ENCODE data around the gene MYO1E. TPM values are rescaled to one million over a fixed set of nuclear protein-coding genes. Genes with fewer than 3 reads are reported as not detected.

MYO1E gene
- total RNA-seq, 1 experiment from 2014 or later = 83.6 TPM

GRCh38 chr15:59410391-59410896 lies 37.8 kb upstream of the MYO1E start:
- no peak overlapping the region for H3K27ac Mint-ChIP-seq
- no peak overlapping the region for H3K4me3 Mint-ChIP-seq
- H3K9me3 Mint-ChIP-seq = no peaks in the 10 kb centered on the region
- POLR2A ChIA-PET = no interaction called here
- H3K4me1 Mint-ChIP-seq = peaks cover 8% of the 10 kb centered on the region
- CTCF ChIA-PET = interaction anchor here (0.9 to 1.7 kb wide), 4 partner anchors 10 to 304 kb away, joined by 3 to 7 read pairs (median 5); no protein-coding TSS in a partner anchor
- ATAC-seq = no peak
- peaks cover 23% of the 10 kb centered on the region for H3K27me3 Mint-ChIP-seq (ENCODE audit: low read depth)
- TF ChIP-seq ZBTB43 (CRISPR knock-in tag; IDR thresholded peaks at IDR 0.05) (no peak), GABPB1 (CRISPR knock-in tag; IDR thresholded peaks at IDR 0.05) (0 out of 2 replicates have a peak, but pooled peaks have one; percentile 13)
- DNase-seq (ENCODE audit: low spot score) = no peak
- no peaks in the 10 kb centered on the region for H3K36me3 Mint-ChIP-seq

GRCh38 chr15:59407946-59408345 lies 35.3 kb upstream of the MYO1E start:
- DNase-seq (ENCODE audit: low spot score) = no peak
- Mint-ChIP-seq H3K27me3 (ENCODE audit: low read depth) (peaks cover 48% of the 10 kb centered on the region), H3K27ac (no peak overlapping the region), H3K4me1 (peaks cover 15% of the 10 kb centered on the region), H3K36me3 (no peaks in the 10 kb centered on the region), H3K9me3 (no peaks in the 10 kb centered on the region), H3K4me3 (no peak overlapping the region)
- ChIA-PET CTCF (interaction anchor here (1.0 kb wide), 1 partner anchor 147 kb away, joined by 3 read pairs; no protein-coding TSS in a partner anchor), POLR2A (interaction anchor here (0.8 kb wide), 1 partner anchor 160 kb away, joined by 3 read pairs; no protein-coding TSS in a partner anchor)
- TF ChIP-seq KAT7 (CRISPR knock-in tag; IDR thresholded peaks at IDR 0.05; ENCODE audit: borderline replicate concordance) (no peak), SMAD3 (CRISPR knock-in tag; IDR thresholded peaks at IDR 0.05; ENCODE audit: borderline replicate concordance) (no peak), ZMAT4 (CRISPR knock-in tag; IDR thresholded peaks at IDR 0.05) (no peak), ZNF121 (CRISPR knock-in tag; IDR thresholded peaks at IDR 0.05) (no peak), MAX (CRISPR knock-in tag; IDR thresholded peaks at IDR 0.05) (no peak), TEAD1 (CRISPR knock-in tag; IDR thresholded peaks at IDR 0.05) (no peak), NR3C1 (CRISPR knock-in tag; conservative IDR thresholded peaks at IDR 0.05; ENCODE audit: low read depth) (no peak), GABPB1 (CRISPR knock-in tag; IDR thresholded peaks at IDR 0.05) (no peak), USF1 (CRISPR knock-in tag; IDR thresholded peaks at IDR 0.05) (no peak), NR1H2 (CRISPR knock-in tag; IDR thresholded peaks at IDR 0.05) (no peak), SP1 (CRISPR knock-in tag; conservative IDR thresholded peaks at IDR 0.05) (no peak)
- no peak for ATAC-seq

- ChIA-PET CTCF (no interaction called here), POLR2A (interaction anchor here (0.7 kb wide), 1 partner anchor 53 kb away, joined by 4 read pairs; no protein-coding TSS in a partner anchor)
- Mint-ChIP-seq H3K4me1 (peaks cover 22% of the 10 kb centered on the region), H3K27me3 (ENCODE audit: low read depth) (peaks cover 60% of the 10 kb centered on the region), H3K36me3 (no peaks in the 10 kb centered on the region), H3K9me3 (no peaks in the 10 kb centered on the region), H3K27ac (no peak overlapping the region), H3K4me3 (no peak overlapping the region)
- ATAC-seq (no peak), DNase-seq (ENCODE audit: low spot score) (no peak)
- no peak for TF ChIP-seq PRDM15 (CRISPR knock-in tag; IDR thresholded peaks at IDR 0.05)
- no peak for TF ChIP-seq ARID4B (CRISPR knock-in tag; IDR thresholded peaks at IDR 0.05; ENCODE audit: borderline replicate concordance)
- TF ChIP-seq ZNF281 (CRISPR knock-in tag; IDR thresholded peaks at IDR 0.05) = no peak
- no peak for TF ChIP-seq USF1 (CRISPR knock-in tag; IDR thresholded peaks at IDR 0.05)
- TF ChIP-seq GRHL2 (CRISPR knock-in tag; IDR thresholded peaks at IDR 0.05; ENCODE audit: insufficient replicate concordance, severe bottlenecking) = no peak
Observed at GRCh38 chr15:59406446-59406845, 33.8 kb upstream of the MYO1E start.
